H1 (cell line): Measurements from ENCODE around the gene FHIP2A. TPM values are rescaled to one million over a fixed set of nuclear protein-coding genes. Genes with fewer than 3 reads are reported as not detected.

Experiments
- CTCF ChIA-PET: fragments of 300-600 bp; sonication (Branson Sonifier 250); formaldehyde crosslinking; loops from one replicate; lab custom pipeline; 2021; ENCODE audit not compliant: partially characterized antibody; lab: Charles Lee
- POLR2A ChIA-PET: fragments of 300-600 bp; sonication (Branson Sonifier 250); formaldehyde crosslinking; loops from one replicate; lab custom pipeline; 2021; ENCODE audit warnings: inconsistent platforms; ENCODE audit not compliant: partially characterized antibody; lab: Charles Lee
- DNase-seq, 2 experiments: peaks; one replicate each; pipeline versions ENCODE4 v3.0.0 to v3.0.0-alpha.2; 2010 to 2022; ENCODE audit warnings: low spot score in 2 of 2, low read depth in 1 of 2, mixed read lengths in 1 of 2
- FAIRE-seq: peaks from 2 replicates; lab custom pipeline; 2011; peaks lifted over from hg19 to GRCh38; lab: Jason Lieb, UNC
- H2AFZ ChIP-seq: 2 replicates; pipeline ENCODE4 v1.8.1; 2012; ENCODE audit warnings: low read length, inconsistent platforms
- H2AK5ac ChIP-seq: 2 replicates; pipeline ENCODE4 v1.6.1; 2013; ENCODE audit warnings: low read depth, low read length
- H2BK120ac ChIP-seq: replicated peaks from 2 replicates; pipeline ENCODE3; 2013; ENCODE audit warnings: low read depth, low read length, inconsistent platforms
- H2BK12ac ChIP-seq: 2 replicates; pipeline ENCODE4 v1.6.1; 2013; ENCODE audit warnings: low read depth, low read length
- H2BK15ac ChIP-seq: 2 replicates; pipeline ENCODE4 v1.6.1; 2013; ENCODE audit warnings: low read length
- H2BK20ac ChIP-seq: 2 replicates; pipeline ENCODE4 v1.6.1; 2013; ENCODE audit warnings: low read length
- H2BK5ac ChIP-seq: 2 replicates; pipeline ENCODE4 v1.6.1; 2013; ENCODE audit warnings: low read depth, low read length
- H3K14ac ChIP-seq: 2 replicates; pipeline ENCODE4 v1.6.1; 2013; ENCODE audit warnings: inconsistent platforms; ENCODE audit not compliant: insufficient read length
- H3K18ac ChIP-seq: 2 replicates; pipeline ENCODE4 v1.6.1; 2013; ENCODE audit warnings: low read length; ENCODE audit errors: extremely low read depth
- H3K23ac ChIP-seq: 2 replicates; pipeline ENCODE4 v1.6.1; 2013; ENCODE audit warnings: inconsistent platforms; ENCODE audit not compliant: insufficient read length
- H3K23me2 ChIP-seq: 2 replicates; pipeline ENCODE4 v1.6.1; 2013; ENCODE audit warnings: low read depth, low read length
- H3K27ac ChIP-seq: 2 replicates; pipeline ENCODE4 v1.6.1; 2011; ENCODE audit warnings: low read depth, low read length, inconsistent platforms
- H3K27me3 ChIP-seq, 4 experiments: replicated peaks in 1 of 4; 1 replicate in 1 of 4; 2 replicates in 3 of 4; pipeline versions ENCODE4 v1.6.1 to v1.8.1; 2011 to 2013; ENCODE audit warnings: low read length in 3 of 4, mild to moderate bottlenecking in 3 of 4, inconsistent platforms in 2 of 4, mixed read lengths in 2 of 4, moderate library complexity in 1 of 4; ENCODE audit not compliant: control insufficient read depth in 3 of 4, insufficient read depth in 3 of 4; ENCODE audit errors: extremely low read depth in 1 of 4
- H3K36me3 ChIP-seq, 4 experiments: 2 replicates each; pipeline versions ENCODE4 v1.6.1 to v1.8.1; 2011 to 2013; ENCODE audit warnings: mild to moderate bottlenecking in 4 of 4, low read length in 3 of 4, moderate library complexity in 2 of 4, control low read depth in 1 of 4, inconsistent platforms in 1 of 4; ENCODE audit not compliant: insufficient read depth in 4 of 4, control insufficient read depth in 2 of 4
- H3K4ac ChIP-seq: replicated peaks from 2 replicates; pipeline ENCODE3; 2013; ENCODE audit warnings: low read length, low read depth, mixed read lengths, inconsistent platforms; ENCODE audit not compliant: insufficient read length
- H3K4me1 ChIP-seq, 4 experiments: replicated peaks in 1 of 4; 1 replicate in 1 of 4; 2 replicates in 3 of 4; pipeline versions ENCODE4 v1.6.1 to v1.8.1; 2011 to 2013; ENCODE audit warnings: low read length in 3 of 4, inconsistent platforms in 2 of 4, mixed read lengths in 1 of 4; ENCODE audit not compliant: insufficient read depth in 4 of 4, control insufficient read depth in 3 of 4
- H3K4me2 ChIP-seq, 2 experiments: 2 replicates each; pipeline versions ENCODE4 v1.6.1 to v1.8.1; 2011 to 2013; ENCODE audit warnings: low read depth in 2 of 2, low read length in 2 of 2, control low read depth in 1 of 2, inconsistent platforms in 1 of 2, mild to moderate bottlenecking in 1 of 2; ENCODE audit not compliant: insufficient read depth in 1 of 2
- H3K4me3 ChIP-seq, 4 experiments: fragments of 200-600, 300-600 bp in 1 of 4; sonication (generic), shearing (Covaris generic), sonication (Bioruptor Twin) in 1 of 4; 2 replicates each; pipeline versions ENCODE4 v1.5.1 to v1.8.1; 2011 to 2016; ENCODE audit warnings: low read length in 4 of 4, low read depth in 3 of 4, control low read depth in 2 of 4, inconsistent platforms in 2 of 4, mild to moderate bottlenecking in 2 of 4, mixed read lengths in 1 of 4, moderate library complexity in 1 of 4; ENCODE audit not compliant: insufficient read depth in 2 of 4; ENCODE audit errors: extremely low read depth in 1 of 4
- H3K56ac ChIP-seq: replicated peaks from 2 replicates; pipeline ENCODE3; 2013; ENCODE audit warnings: low read depth, mild to moderate bottlenecking, mixed read lengths, low read length, inconsistent platforms; ENCODE audit not compliant: insufficient read length
- H3K79me1 ChIP-seq: 2 replicates; pipeline ENCODE4 v1.6.1; 2013; ENCODE audit warnings: low read depth, low read length, control low read depth
- H3K79me2 ChIP-seq, 2 experiments: 2 replicates each; pipeline versions ENCODE4 v1.6.1 to v1.8.1; 2012 to 2013; ENCODE audit warnings: low read length in 2 of 2, mild to moderate bottlenecking in 2 of 2, inconsistent platforms in 1 of 2; ENCODE audit not compliant: insufficient read depth in 2 of 2, control insufficient read depth in 1 of 2
- H3K9ac ChIP-seq, 4 experiments: replicated peaks in 1 of 4; 1 replicate in 1 of 4; 2 replicates in 3 of 4; pipeline versions ENCODE4 v1.6.1 to v1.8.1; 2011 to 2013; ENCODE audit warnings: low read depth in 3 of 4, low read length in 3 of 4, control low read depth in 2 of 4, mild to moderate bottlenecking in 2 of 4, moderate library complexity in 2 of 4, inconsistent platforms in 1 of 4; ENCODE audit errors: extremely low read depth in 1 of 4
- H3K9me3 ChIP-seq, 2 experiments: 2 replicates each; pipeline versions ENCODE4 v1.6.1 to v1.8.1; 2012 to 2013; ENCODE audit warnings: mild to moderate bottlenecking in 2 of 2, moderate library complexity in 2 of 2, control low read depth in 1 of 2, inconsistent platforms in 1 of 2, low read depth in 1 of 2, low read length in 1 of 2, mixed read lengths in 1 of 2; ENCODE audit not compliant: insufficient read depth in 2 of 2
- H4K20me1 ChIP-seq, 2 experiments: replicated peaks in 1 of 2; 2 replicates each; pipeline versions ENCODE3 to v1.8.1; 2011 to 2013; ENCODE audit warnings: inconsistent platforms in 2 of 2, low read length in 2 of 2, mild to moderate bottlenecking in 1 of 2; ENCODE audit not compliant: insufficient read depth in 2 of 2, control insufficient read depth in 1 of 2
- H4K5ac ChIP-seq: 2 replicates; pipeline ENCODE4 v1.6.1; 2013; ENCODE audit warnings: low read length, low read depth, mixed read lengths, inconsistent platforms; ENCODE audit not compliant: insufficient read length
- H4K8ac ChIP-seq: 2 replicates; pipeline ENCODE4 v1.8.0; 2013; ENCODE audit warnings: mild to moderate bottlenecking, moderate library complexity, low read length, inconsistent platforms; ENCODE audit not compliant: insufficient read depth; ENCODE audit errors: extremely low read depth
- H4K91ac ChIP-seq: replicated peaks from 2 replicates; pipeline ENCODE3; 2013; ENCODE audit warnings: low read length, mixed read lengths, inconsistent platforms; ENCODE audit not compliant: insufficient read length
- ASH2L ChIP-seq: fragments of 200-600, 300-600 bp; sonication (generic); IDR thresholded peaks from one replicate; pipeline ENCODE4 v1.7.1; 2017; ENCODE audit warnings: low read length
- BACH1 ChIP-seq: IDR thresholded peaks from 2 replicates; pipeline ENCODE4 v1.6.1; 2012; ENCODE audit warnings: low read length, improper control_type of control experiment
- CBX5 ChIP-seq: fragments of 300-800, 300-1000 bp; sonication (generic); IDR thresholded peaks from 2 replicates; pipeline ENCODE4 v1.7.1; 2016; ENCODE audit warnings: antibody characterized with exemption, low read length, low read depth
- CHD2 ChIP-seq: IDR thresholded peaks from 2 replicates; pipeline ENCODE4 v1.6.1; 2012; ENCODE audit warnings: low read length, improper control_type of control experiment
- FOSL1 ChIP-seq: IDR thresholded peaks from 2 replicates; pipeline ENCODE4 v1.6.1; 2011; ENCODE audit warnings: mild to moderate bottlenecking, low read depth, low read length, moderate library complexity; ENCODE audit not compliant: insufficient read depth
- JUND ChIP-seq: IDR thresholded peaks from 2 replicates; pipeline ENCODE4 v1.6.1; 2011; ENCODE audit warnings: mild to moderate bottlenecking, improper control_type of control experiment, low read length
- NANOG ChIP-seq: IDR thresholded peaks from 2 replicates; pipeline ENCODE4 v1.6.1; 2011; ENCODE audit warnings: low read length, low read depth, mild to moderate bottlenecking, inconsistent platforms; ENCODE audit not compliant: insufficient read depth, poor library complexity, severe bottlenecking
- NRF1 ChIP-seq: IDR thresholded peaks from 2 replicates; pipeline ENCODE4 v1.6.1; 2011; ENCODE audit warnings: mild to moderate bottlenecking, low read depth, low read length, improper control_type of control experiment
- POLR2A ChIP-seq, 2 experiments: IDR thresholded peaks; 1 replicate in 1 of 2; 2 replicates in 1 of 2; pipeline ENCODE4 v1.6.1; 2011; ENCODE audit warnings: low read depth in 2 of 2, low read length in 2 of 2, mild to moderate bottlenecking in 2 of 2; ENCODE audit errors: control extremely low read depth in 1 of 2
- RNF2 ChIP-seq: fragments of 200-900, 300-1000 bp; sonication (generic); IDR thresholded peaks from 2 replicates; pipeline ENCODE4 v1.7.1; 2016; ENCODE audit warnings: borderline replicate concordance, low read depth, mild to moderate bottlenecking, antibody characterized with exemption, low read length; ENCODE audit not compliant: poor library complexity, severe bottlenecking; ENCODE audit errors: missing control alignments
- SIN3A ChIP-seq, 2 experiments: IDR thresholded peaks in 1 of 2; conservative IDR thresholded peaks in 1 of 2; 2 replicates each; pipeline ENCODE4 v1.6.1; 2011 to 2012; ENCODE audit warnings: low read length in 2 of 2, improper control_type of control experiment in 1 of 2, low read depth in 1 of 2, mild to moderate bottlenecking in 1 of 2
- SP1 ChIP-seq: IDR thresholded peaks from 2 replicates; pipeline ENCODE4 v1.6.1; 2011; ENCODE audit warnings: low read depth, low read length
- SUZ12 ChIP-seq: fragments of 200-600 bp; sonication (generic); IDR thresholded peaks from 2 replicates; pipeline ENCODE4 v1.6.1; 2012; ENCODE audit warnings: mild to moderate bottlenecking, inconsistent platforms, low read length, moderate library complexity, mixed read lengths
- TEAD4 ChIP-seq: IDR thresholded peaks from 2 replicates; pipeline ENCODE4 v1.6.1; 2012; ENCODE audit warnings: low read depth, low read length, inconsistent platforms, mixed read lengths
- WGBS, 2 experiments: shearing (Covaris generic) in 1 of 2; methylation state at CpG; one replicate each; pipeline versions ENCODE4 v1.1.6 to v1.1.7; 2013 to 2015; ENCODE audit warnings: low lambda C conversion rate in 2 of 2, mixed read lengths in 2 of 2, inconsistent platforms in 1 of 2, low coverage in 1 of 2, missing lambda C conversion rate in 1 of 2; ENCODE audit not compliant: insufficient replicate concordance in 2 of 2, insufficient coverage in 1 of 2, insufficient read length in 1 of 2; ENCODE audit errors: extremely low coverage in 1 of 2, missing lambda C conversion rate in 1 of 2; 5-methylcytosine and 5-hydroxymethylcytosine counted together
- polyA plus RNA-seq, 7 experiments: library from polyadenylated mRNA; depleted of rRNA in 3 of 7; stranded (reverse) in 5 of 7; unstranded in 2 of 7; fragments of >200 nt in 5 of 7; fragments of 200-250 nt in 2 of 7; gene quantifications; 1 replicate in 5 of 7; 2 replicates in 1 of 7; 4 replicates in 1 of 7; pipeline versions ENCODE4 v1.2.1 to v1.2.3, GENCODE V29; 2011 to 2013; ENCODE audit warnings: missing spikeins in 2 of 7, mixed read lengths in 2 of 7
- total RNA-seq: library from RNA; stranded (reverse); fragmentation: NEBNext Ultra II Directional; extraction: Animal tissue kit (Norgen Biotek cat#: 25700); gene quantifications from 2 replicates; pipeline ENCODE4 v1.2.1, GENCODE V29; 2021
- TF ChIP-seq, protein P1 (sequence below): IDR thresholded peaks from 2 replicates; pipeline ENCODE4 v1.6.1; 2012; ENCODE audit warnings: inconsistent platforms

Gene FHIP2A
- total and polyA plus RNA-seq, 2 of the 8 experiments (the other 6 are each of a cell fraction or from before 2014, with no cell fraction given): 4.5 to 15.0 TPM

DNA sequence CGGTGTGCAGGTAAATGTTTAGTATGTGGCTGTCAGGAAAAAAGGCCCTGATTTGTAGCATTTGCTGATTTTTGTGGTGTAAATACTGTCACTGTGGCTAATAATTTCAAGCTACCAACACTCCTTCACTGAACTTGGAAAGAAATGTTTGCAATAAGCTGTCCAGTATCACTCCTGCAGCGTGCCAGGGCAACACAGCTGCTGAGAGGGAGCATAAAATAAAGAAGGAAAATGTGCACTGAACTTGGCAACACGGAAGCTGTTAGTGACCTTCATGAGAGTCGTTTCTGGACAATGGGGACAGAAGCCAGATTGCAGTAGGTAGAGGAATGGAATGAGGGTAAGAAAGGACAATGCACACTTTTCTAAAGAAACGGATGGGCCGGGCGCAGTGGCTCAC is 37.9 kb upstream of the FHIP2A start:
- POLR2A ChIA-PET: no interaction called here
- Histone ChIP-seq H2AFZ (no peak overlapping the region), H3K4me3 (no peak overlapping the region), H2BK20ac (no peak overlapping the region), H3K4me1 (no peaks in the 10 kb centered on the region), H2BK120ac (no peak overlapping the region), H2AK5ac (no peak overlapping the region), H3K23me2 (no peaks in the 10 kb centered on the region), H2BK5ac (no peak overlapping the region), H3K23ac (no peak overlapping the region), H3K27me3 (no peaks in the 10 kb centered on the region), H4K91ac (no peak overlapping the region), H3K36me3 (no peaks in the 10 kb centered on the region), H3K9me3 (no peaks in the 10 kb centered on the region), H3K14ac (no peak overlapping the region), H3K4me2 (no peak overlapping the region), H3K79me1 (no peaks in the 10 kb centered on the region), H3K18ac (no peak overlapping the region), H3K79me2 (no peaks in the 10 kb centered on the region), H4K20me1 (no peaks in the 10 kb centered on the region), H4K5ac (no peak overlapping the region), H4K8ac (no peak overlapping the region), H3K9ac (no peak overlapping the region), H3K27ac (no peak overlapping the region), H3K56ac (no peak overlapping the region), H2BK12ac (no peak overlapping the region), H2BK15ac (no peak overlapping the region), H3K4ac (no peak overlapping the region)
- DNase-seq (no peak), FAIRE-seq (no peak)
- CTCF ChIA-PET: interaction anchor here (0.7 to 1.4 kb wide), 7 partner anchors 12 to 312 kb away, joined by 3 to 5 read pairs (median 3); partner anchors contain the start of gene FHIP2A
- WGBS, 2 experiments: 88% methylated on average over 7 of the region's 7 CpGs; no CpG with 5 or more reads in 1 of the 2 experiments
- TF ChIP-seq ASH2L: no peak
- no peak for TF ChIP-seq CHD2
- TF ChIP-seq POLR2A (IDR thresholded peaks at IDR 0.05; ENCODE audit: control extremely low read depth in 1 of 2, low read depth in 2 of 2, low read length in 2 of 2): no peak
- no peak for TF ChIP-seq TEAD4
- TF ChIP-seq SP1: no peak
- TF ChIP-seq, protein P1, sequence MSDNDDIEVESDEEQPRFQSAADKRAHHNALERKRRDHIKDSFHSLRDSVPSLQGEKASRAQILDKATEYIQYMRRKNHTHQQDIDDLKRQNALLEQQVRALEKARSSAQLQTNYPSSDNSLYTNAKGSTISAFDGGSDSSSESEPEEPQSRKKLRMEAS: no peak
- TF ChIP-seq BACH1: no peak
- TF ChIP-seq FOSL1: no peak
- TF ChIP-seq NRF1: no peak
- TF ChIP-seq NANOG: no peak
- no peak for TF ChIP-seq SIN3A (conservative IDR thresholded peaks at IDR 0.05 in 1 of 2, IDR thresholded peaks at IDR 0.05 in 1 of 2; ENCODE audit: low read depth in 1 of 2, low read length in 2 of 2)
- TF ChIP-seq JUND: no peak
- no peak for TF ChIP-seq CBX5
- no peak for TF ChIP-seq RNF2
- no peak for TF ChIP-seq SUZ12
